ENCODE data around the gene HDAC7.

The HDAC7 gene

GRCh38 chr12:47746073-47746472, 73.6 kb downstream of the HDAC7 start:
- no peak for DNase-seq (ENCODE audit: low read depth)

- DNase-seq (ENCODE audit: low read depth) = no peak
Measured at GRCh38 chr12:47745485-47746041, 74.1 kb downstream of the HDAC7 start.

GRCh38 chr12:47744778-47745436, 74.8 kb downstream of the HDAC7 start:
- no peak for DNase-seq (ENCODE audit: low read depth)

- DNase-seq (ENCODE audit: low read depth) = no peak
Measured at GRCh38 chr12:47744005-47744651, 75.6 kb downstream of the HDAC7 start.

GRCh38 chr12:47743311-47743860, 76.3 kb downstream of the HDAC7 start:
- DNase-seq (ENCODE audit: low read depth) = no peak

- peak; percentile 27 for DNase-seq (ENCODE audit: low read depth)
Measured at GRCh38 chr12:47742253-47742825, 77.4 kb downstream of the HDAC7 start.

GRCh38 chr12:47741340-47741703, 78.4 kb downstream of the HDAC7 start:
- no peak for DNase-seq (ENCODE audit: low read depth)

- DNase-seq (ENCODE audit: low read depth) = no peak
Measured at GRCh38 chr12:47740606-47741339, 78.9 kb downstream of the HDAC7 start.

GRCh38 chr12:47739979-47740378, 79.7 kb downstream of the HDAC7 start:
- DNase-seq (ENCODE audit: low read depth) = no peak

GRCh38 chr12:47739297-47739696, 80.4 kb downstream of the HDAC7 start:
- DNase-seq (ENCODE audit: low read depth) = no peak

- no peak for DNase-seq (ENCODE audit: low read depth)
Measured at GRCh38 chr12:47737936-47738594, 81.6 kb downstream of the HDAC7 start.

GRCh38 chr12:47736877-47737676, 82.6 kb downstream of the HDAC7 start:
- DNase-seq (ENCODE audit: low read depth) = peak; percentile 58

- DNase-seq (ENCODE audit: low read depth) = no peak
Measured at GRCh38 chr12:47736216-47736615, 83.5 kb downstream of the HDAC7 start.

- no peak for DNase-seq (ENCODE audit: low read depth)
Measured at GRCh38 chr12:47735649-47736048, 84.1 kb downstream of the HDAC7 start.

GRCh38 chr12:47734725-47735480, 84.8 kb downstream of the HDAC7 start:
- no peak for DNase-seq (ENCODE audit: low read depth)

- DNase-seq (ENCODE audit: low read depth) = no peak
Measured at GRCh38 chr12:47733142-47733541, 86.6 kb downstream of the HDAC7 start.

All from amniotic epithelial cell (primary cell).